Natural killer cell (primary cell): ENCODE data around the gene NDUFB4. TPM values are rescaled to one million over a fixed set of nuclear protein-coding genes. Genes with fewer than 3 reads are reported as not detected.

ENCODE experiments used
- ATAC-seq, 3 donors: fragments of 150-1000 bp in 2 of 3; fragments of 200-7000 bp in 1 of 3; cut with Tn5 transposase; 1 replicate in 1 of 3; 2 replicates in 2 of 3; pipeline ENCODE4 v1.10.0; 2021; ENCODE audit warnings: mild to moderate bottlenecking in 2 of 3, moderate library complexity in 2 of 3
- DNase-seq, 2 donors: peaks; one replicate each; pipeline versions ENCODE4 v3.0.0 to v3.0.0-alpha.2; 2013 to 2021; ENCODE audit warnings: mixed read lengths in 1 of 2
- H3K27ac ChIP-seq: one replicate; pipeline ENCODE4 v1.5.1; 2013; ENCODE audit warnings: mild to moderate bottlenecking, low read length
- H3K27me3 ChIP-seq: one replicate; pipeline ENCODE4 v1.6.1; 2013; ENCODE audit warnings: low read length; ENCODE audit not compliant: control insufficient read depth, insufficient read depth
- H3K36me3 ChIP-seq: one replicate; pipeline ENCODE4 v1.6.1; 2013; ENCODE audit warnings: low read length; ENCODE audit not compliant: control insufficient read depth, insufficient read depth
- H3K4me1 ChIP-seq: one replicate; pipeline ENCODE4 v1.6.1; 2013; ENCODE audit warnings: low read length; ENCODE audit not compliant: control insufficient read depth, insufficient read depth
- H3K4me3 ChIP-seq: one replicate; pipeline ENCODE4 v1.5.1; 2013; ENCODE audit warnings: low read length
- H3K9me3 ChIP-seq: one replicate; pipeline ENCODE4 v1.6.1; 2013; ENCODE audit warnings: low read length; ENCODE audit not compliant: control insufficient read depth, insufficient read depth
- H3K27ac Mint-ChIP-seq, 2 donors: one replicate each; pipeline ENCODE4 v1.8.0; 2022; ENCODE audit warnings: mild to moderate bottlenecking in 2 of 2, mixed read lengths in 2 of 2, moderate library complexity in 1 of 2
- H3K27me3 Mint-ChIP-seq, 2 donors: one replicate each; pipeline ENCODE4 v1.8.0; 2022; ENCODE audit warnings: low read depth in 2 of 2, mixed read lengths in 2 of 2
- H3K36me3 Mint-ChIP-seq: one replicate; pipeline ENCODE4 v1.8.0; 2022; ENCODE audit warnings: mixed read lengths
- H3K4me1 Mint-ChIP-seq, 2 donors: one replicate each; pipeline ENCODE4 v1.8.0; 2022; ENCODE audit warnings: mixed read lengths in 2 of 2
- H3K4me3 Mint-ChIP-seq: one replicate; pipeline ENCODE4 v1.8.0; 2022; ENCODE audit warnings: mild to moderate bottlenecking, moderate library complexity, mixed read lengths
- H3K9me3 Mint-ChIP-seq, 2 donors: one replicate each; pipeline ENCODE4 v1.8.0; 2022; ENCODE audit warnings: mixed read lengths in 2 of 2
- CTCF ChIP-seq: fragments of 200-600 bp; IDR thresholded peaks from one replicate; pipeline ENCODE4 v1.8.0; 2022; ENCODE audit warnings: antibody characterized with exemption
- WGBS: methylation state at CpG from one replicate; pipeline ENCODE4 v1.1.7; 2013; ENCODE audit warnings: missing lambda C conversion rate; ENCODE audit not compliant: insufficient coverage; 5-methylcytosine and 5-hydroxymethylcytosine counted together
- intact Hi-C: fragments of 100-400 bp; cut with micrococcal nuclease; formaldehyde crosslinking; loops from one replicate; pipeline ENCODE4 v1.14.2; 2022
- total RNA-seq, 4 donors: library from RNA; stranded (reverse); fragments of 120-200 nt in 1 of 4; gene quantifications; one replicate each; pipeline versions ENCODE4 v1.2.3 to v1.2.4, GENCODE V29; 2013 to 2022

The NDUFB4 gene
- total RNA-seq, 3 donors from 2014 or later (not counting 1 experiment from before 2014, with no cell fraction given) = 59.5 to 86.9 (median 65.2) TPM

DNA sequence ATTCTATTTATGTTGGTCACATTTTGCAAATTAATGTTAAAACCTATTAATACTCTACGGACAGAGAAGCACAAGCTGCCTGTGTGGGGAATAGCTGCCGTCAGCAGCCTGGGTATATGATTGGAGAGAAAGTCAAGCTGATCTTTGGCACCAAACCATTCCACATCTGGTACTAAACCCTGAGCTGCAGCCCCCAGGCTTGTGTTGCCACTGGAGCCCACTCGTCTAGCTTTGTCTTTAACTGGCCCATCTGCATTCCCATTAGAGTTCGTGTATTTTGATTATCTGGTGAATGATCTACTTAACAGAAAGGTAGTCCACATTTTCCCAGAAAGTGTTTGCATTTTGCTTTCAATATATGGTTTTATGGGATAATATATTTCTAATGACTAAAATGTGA lies 5.4 kb downstream of the NDUFB4 start:
- Histone ChIP-seq H3K9me3 (no peaks in the 10 kb centered on the region), H3K4me3 (no peak overlapping the region), H3K27me3 (no peaks in the 10 kb centered on the region), H3K27ac (no peak overlapping the region), H3K36me3 (peaks cover 32% of the 10 kb centered on the region), H3K4me1 (no peaks in the 10 kb centered on the region)
- ATAC-seq (no peak), DNase-seq (no peak)
- intact Hi-C loops = no loop called here
- Mint-ChIP-seq H3K4me1 (peaks cover 0 to 7% of the 10 kb centered on the region in 2 donors), H3K4me3 (no peak overlapping the region), H3K27me3 (no peaks in the 10 kb centered on the region), H3K27ac (no peak overlapping the region), H3K36me3 (peaks cover 19% of the 10 kb centered on the region), H3K9me3 (no peaks in the 10 kb centered on the region)
- TF ChIP-seq CTCF = no peak
- WGBS = 100% methylated on average over 3 of the region's 4 CpGs

GRCh38 chr3:120602682-120603081 lies 6.5 kb downstream of the NDUFB4 start:
- H3K4me1 ChIP-seq = no peaks in the 10 kb centered on the region
- H3K9me3 Mint-ChIP-seq = no peaks in the 10 kb centered on the region
- WGBS = 96% methylated on average over 2 of the region's 2 CpGs
- H3K4me3 Mint-ChIP-seq = no peak overlapping the region
- no peaks in the 10 kb centered on the region for H3K27me3 Mint-ChIP-seq
- H3K27ac ChIP-seq = no peak overlapping the region
- DNase-seq (no peak), ATAC-seq (no peak)
- TF ChIP-seq CTCF = no peak
- H3K27me3 ChIP-seq = no peaks in the 10 kb centered on the region
- H3K9me3 ChIP-seq = no peaks in the 10 kb centered on the region
- intact Hi-C loops = no loop called here
- peaks cover 0 to 7% of the 10 kb centered on the region in 2 donors for H3K4me1 Mint-ChIP-seq
- peaks cover 32% of the 10 kb centered on the region for H3K36me3 ChIP-seq
- H3K27ac Mint-ChIP-seq = peak overlapping the region; percentile 22 to 33
- peaks cover 19% of the 10 kb centered on the region for H3K36me3 Mint-ChIP-seq
- no peak overlapping the region for H3K4me3 ChIP-seq

DNA sequence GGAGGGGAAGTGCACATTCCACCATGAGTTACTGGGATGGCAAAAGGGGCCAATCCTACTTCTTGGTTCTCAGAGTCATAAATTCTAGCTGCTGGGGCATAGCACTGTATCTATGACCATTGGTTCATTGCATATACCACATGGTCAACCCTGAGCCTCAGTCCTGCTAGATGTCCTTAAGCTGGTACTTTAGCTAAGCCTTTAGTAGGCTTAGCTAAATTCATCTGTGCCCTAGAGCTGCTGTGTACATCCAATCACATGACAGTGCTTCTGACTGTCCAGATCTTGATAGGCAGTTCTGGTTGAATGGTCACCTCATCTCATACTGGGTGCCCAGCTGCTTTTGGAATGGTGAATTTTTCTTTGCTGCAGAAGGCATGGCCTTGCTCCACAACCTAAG lies 8.2 kb downstream of the NDUFB4 start:
- intact Hi-C loops = no loop called here
- Mint-ChIP-seq H3K36me3 (peaks cover 19% of the 10 kb centered on the region), H3K27ac (no peak overlapping the region), H3K4me3 (no peak overlapping the region), H3K27me3 (peaks cover 5 to 6% of the 10 kb centered on the region in 2 donors), H3K9me3 (no peaks in the 10 kb centered on the region), H3K4me1 (peaks cover 0 to 7% of the 10 kb centered on the region in 2 donors)
- no peak for ATAC-seq
- H3K27me3 ChIP-seq = no peaks in the 10 kb centered on the region
- H3K4me1 ChIP-seq = no peaks in the 10 kb centered on the region
- no peaks in the 10 kb centered on the region for H3K9me3 ChIP-seq
- TF ChIP-seq CTCF = no peak
- H3K36me3 ChIP-seq = peaks cover 21% of the 10 kb centered on the region
- no peak overlapping the region for H3K27ac ChIP-seq
- no peak for DNase-seq
- H3K4me3 ChIP-seq = no peak overlapping the region

DNA sequence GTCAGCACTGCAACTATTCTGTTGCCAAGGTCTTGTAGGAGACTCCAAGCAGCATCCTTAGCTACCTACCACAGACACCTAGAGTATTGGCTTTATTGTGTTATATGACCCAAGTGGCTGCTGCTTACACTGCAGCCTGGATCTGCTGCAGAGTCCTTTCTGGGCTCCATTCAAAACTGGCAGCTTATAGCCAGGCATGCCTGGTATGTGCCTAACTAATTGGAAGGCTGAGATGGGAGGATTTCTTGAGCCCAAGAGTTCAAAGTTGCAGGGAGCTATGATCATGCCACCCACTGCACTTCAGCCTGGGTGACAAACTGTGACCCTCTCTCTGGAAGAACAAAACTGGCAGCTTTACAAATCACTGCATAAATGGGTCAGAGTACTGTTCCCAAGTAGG lies 8.6 kb downstream of the NDUFB4 start:
- Histone ChIP-seq H3K4me3 (no peak overlapping the region), H3K36me3 (peaks cover 19% of the 10 kb centered on the region), H3K4me1 (no peaks in the 10 kb centered on the region), H3K27me3 (no peaks in the 10 kb centered on the region), H3K27ac (no peak overlapping the region), H3K9me3 (no peaks in the 10 kb centered on the region)
- no peak for ATAC-seq
- intact Hi-C loops = no loop called here
- H3K9me3 Mint-ChIP-seq = no peaks in the 10 kb centered on the region
- no peak for TF ChIP-seq CTCF
- H3K27ac Mint-ChIP-seq = no peak overlapping the region
- H3K4me3 Mint-ChIP-seq = no peak overlapping the region
- peaks cover 0 to 7% of the 10 kb centered on the region in 2 donors for H3K4me1 Mint-ChIP-seq
- DNase-seq = no peak
- H3K36me3 Mint-ChIP-seq = peaks cover 19% of the 10 kb centered on the region
- H3K27me3 Mint-ChIP-seq = peaks cover 9 to 10% of the 10 kb centered on the region in 2 donors
